ENCODE measurements around the gene LRP1.

DNA sequence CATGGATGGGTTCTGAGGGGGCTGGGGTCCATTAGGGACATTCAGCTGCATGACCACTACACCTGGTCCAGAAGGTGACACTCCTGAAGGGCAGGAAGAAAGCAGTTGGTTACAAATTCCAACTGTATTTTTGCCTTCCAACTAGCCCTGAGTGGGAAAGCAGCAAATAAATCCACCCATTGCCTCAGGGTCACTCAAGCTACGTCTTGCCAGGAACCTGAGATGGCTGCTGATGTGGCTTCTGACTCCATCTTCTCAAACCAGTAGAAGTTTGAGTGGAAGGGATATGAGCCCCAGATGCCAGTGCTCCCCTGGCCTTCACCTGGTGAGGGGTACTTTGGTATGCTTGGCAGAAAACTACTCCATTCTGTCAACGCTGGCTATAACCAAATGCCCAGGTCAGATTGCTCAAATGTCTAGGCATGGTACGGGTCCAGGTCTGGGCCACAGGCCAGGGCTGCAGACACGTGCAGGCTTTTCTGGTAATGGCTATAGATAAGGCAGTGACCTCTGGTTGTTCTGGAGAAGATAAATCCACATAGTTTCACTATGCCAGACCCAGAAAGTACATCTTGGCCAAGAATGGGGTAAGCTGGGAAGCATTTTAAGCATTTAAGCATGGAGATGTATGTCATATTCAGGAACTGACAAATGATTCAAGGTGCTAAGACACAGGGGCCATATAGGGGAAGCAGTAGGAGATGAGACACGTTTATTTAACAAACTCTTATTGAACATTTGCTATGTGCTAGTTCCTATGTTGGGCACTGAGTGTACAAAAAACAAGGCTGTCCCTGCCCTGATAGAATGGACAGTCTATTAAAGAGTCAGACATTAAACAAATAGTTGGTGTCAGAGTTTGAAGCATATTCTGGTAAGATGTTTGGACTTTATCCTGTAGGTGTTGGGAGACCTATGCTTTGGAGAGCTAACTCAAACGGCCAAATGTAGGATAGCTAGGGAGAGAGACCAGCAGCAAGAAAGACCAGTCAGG, 131.0 kb downstream of the LRP1 start:
- no peak for TF ChIP-seq ZFP30 (CRISPR knock-in tag; IDR thresholded peaks at IDR 0.05)
- no peak for TF ChIP-seq ZC3H10 (CRISPR knock-in tag; IDR thresholded peaks at IDR 0.05)
- no peak for TF ChIP-seq ZNF565 (CRISPR knock-in tag; conservative IDR thresholded peaks at IDR 0.05; ENCODE audit: low read depth)
- no peak for TF ChIP-seq TOX (CRISPR knock-in tag; IDR thresholded peaks at IDR 0.05; ENCODE audit: borderline replicate concordance)
- TF ChIP-seq, protein P1, sequence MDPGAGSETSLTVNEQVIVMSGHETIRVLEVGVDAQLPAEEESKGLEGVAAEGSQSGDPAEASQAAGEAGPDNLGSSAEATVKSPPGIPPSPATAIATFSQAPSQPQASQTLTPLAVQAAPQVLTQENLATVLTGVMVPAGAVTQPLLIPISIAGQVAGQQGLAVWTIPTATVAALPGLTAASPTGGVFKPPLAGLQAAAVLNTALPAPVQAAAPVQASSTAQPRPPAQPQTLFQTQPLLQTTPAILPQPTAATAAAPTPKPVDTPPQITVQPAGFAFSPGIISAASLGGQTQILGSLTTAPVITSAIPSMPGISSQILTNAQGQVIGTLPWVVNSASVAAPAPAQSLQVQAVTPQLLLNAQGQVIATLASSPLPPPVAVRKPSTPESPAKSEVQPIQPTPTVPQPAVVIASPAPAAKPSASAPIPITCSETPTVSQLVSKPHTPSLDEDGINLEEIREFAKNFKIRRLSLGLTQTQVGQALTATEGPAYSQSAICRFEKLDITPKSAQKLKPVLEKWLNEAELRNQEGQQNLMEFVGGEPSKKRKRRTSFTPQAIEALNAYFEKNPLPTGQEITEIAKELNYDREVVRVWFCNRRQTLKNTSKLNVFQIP (CRISPR knock-in tag; IDR thresholded peaks at IDR 0.05; ENCODE audit: borderline replicate concordance, low read depth), result no peak
- TF ChIP-seq, protein P2, sequence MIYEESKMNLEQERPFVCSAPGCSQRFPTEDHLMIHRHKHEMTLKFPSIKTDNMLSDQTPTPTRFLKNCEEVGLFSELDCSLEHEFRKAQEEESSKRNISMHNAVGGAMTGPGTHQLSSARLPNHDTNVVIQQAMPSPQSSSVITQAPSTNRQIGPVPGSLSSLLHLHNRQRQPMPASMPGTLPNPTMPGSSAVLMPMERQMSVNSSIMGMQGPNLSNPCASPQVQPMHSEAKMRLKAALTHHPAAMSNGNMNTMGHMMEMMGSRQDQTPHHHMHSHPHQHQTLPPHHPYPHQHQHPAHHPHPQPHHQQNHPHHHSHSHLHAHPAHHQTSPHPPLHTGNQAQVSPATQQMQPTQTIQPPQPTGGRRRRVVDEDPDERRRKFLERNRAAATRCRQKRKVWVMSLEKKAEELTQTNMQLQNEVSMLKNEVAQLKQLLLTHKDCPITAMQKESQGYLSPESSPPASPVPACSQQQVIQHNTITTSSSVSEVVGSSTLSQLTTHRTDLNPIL (CRISPR knock-in tag; IDR thresholded peaks at IDR 0.05; ENCODE audit: low read depth), result no peak
